Measurements from ENCODE around the gene NDNF. TPM values are rescaled to one million over a fixed set of nuclear protein-coding genes. Genes with fewer than 3 reads are reported as not detected.

NDNF gene
- total RNA-seq, 5 donors from 2014 or later (not counting 1 experiment from before 2014, with no cell fraction given) = 0.36 to 0.47 (median 0.41) TPM; not detected in 2

- POLR2A ChIA-PET = interaction anchor here in 1 of 2 donors (0.6 kb wide), 1 partner anchor 166 kb away, joined by 3 read pairs; no protein-coding TSS in a partner anchor
- Histone ChIP-seq H3K27me3 (replicated peaks in 1 of 2; ENCODE audit: control insufficient read depth in 2 of 2, extremely low read depth in 1 of 2, insufficient read depth in 2 of 2, low read length in 1 of 2) (no peaks in the 10 kb centered on the region), H3K9me3 (no peaks in the 10 kb centered on the region), H3K4me1 (ENCODE audit: control insufficient read depth in 1 of 2, extremely low read depth in 1 of 2, insufficient read depth in 2 of 2, low read length in 2 of 2) (peaks cover 0 to 2% of the 10 kb centered on the region in 2 experiments), H3K36me3 (ENCODE audit: control insufficient read depth in 2 of 2, extremely low read depth in 1 of 2, insufficient read depth in 1 of 2, low read length in 1 of 2) (no peaks in the 10 kb centered on the region), H3K27ac (ENCODE audit: low read length) (no peak overlapping the region), H3K4me3 (ENCODE audit: control insufficient read depth in 1 of 2, extremely low read depth in 1 of 2, low read length in 1 of 2) (no peak overlapping the region)
- Mint-ChIP-seq H3K4me1 (peaks cover 0 to 6% (median 0%) of the 10 kb centered on the region in 3 donors), H3K4me3 (no peak overlapping the region), H3K27ac (no peak overlapping the region), H3K9me3 (no peaks in the 10 kb centered on the region), H3K27me3 (no peaks in the 10 kb centered on the region), H3K36me3 (no peaks in the 10 kb centered on the region)
- ATAC-seq (replicated peaks in 1 of 4) (no peak), DNase-seq (no peak)
- WGBS (ENCODE audit: insufficient coverage) = no CpG with 5 or more reads among the region's 3 CpGs
- CTCF ChIA-PET = interaction anchor here in 1 of 2 donors (0.7 to 1.2 kb wide), 4 partner anchors 13 to 960 kb away, joined by 3 read pairs; no protein-coding TSS in a partner anchor
These were observed 38.3 kb downstream of the NDNF start for GRCh38 chr4:121034017-121034416.

GRCh38 chr4:121030711-121031110 lies 41.6 kb downstream of the NDNF start:
- Histone ChIP-seq H3K27ac (ENCODE audit: low read length) (no peak overlapping the region), H3K36me3 (ENCODE audit: control insufficient read depth in 2 of 2, extremely low read depth in 1 of 2, insufficient read depth in 1 of 2, low read length in 1 of 2) (no peaks in the 10 kb centered on the region), H3K9me3 (no peaks in the 10 kb centered on the region), H3K4me3 (ENCODE audit: control insufficient read depth in 1 of 2, extremely low read depth in 1 of 2, low read length in 1 of 2) (no peak overlapping the region), H3K27me3 (replicated peaks in 1 of 2; ENCODE audit: control insufficient read depth in 2 of 2, extremely low read depth in 1 of 2, insufficient read depth in 2 of 2, low read length in 1 of 2) (no peaks in the 10 kb centered on the region), H3K4me1 (ENCODE audit: control insufficient read depth in 1 of 2, extremely low read depth in 1 of 2, insufficient read depth in 2 of 2, low read length in 2 of 2) (no peaks in the 10 kb centered on the region)
- CTCF ChIA-PET = interaction anchor here in 1 of 2 donors (0.5 kb wide), 1 partner anchor 134 kb away, joined by 3 read pairs; no protein-coding TSS in a partner anchor
- no peak overlapping the region for H3K27ac Mint-ChIP-seq
- no peaks in the 10 kb centered on the region for H3K4me1 Mint-ChIP-seq
- H3K36me3 Mint-ChIP-seq = no peaks in the 10 kb centered on the region
- ATAC-seq (replicated peaks in 1 of 4) (no peak), DNase-seq (no peak)
- H3K4me3 Mint-ChIP-seq = no peak overlapping the region
- 100% methylated on average over 1 of the region's 2 CpGs for WGBS (ENCODE audit: insufficient coverage)
- peaks cover 0 to 3% of the 10 kb centered on the region in 2 donors for H3K27me3 Mint-ChIP-seq
- POLR2A ChIA-PET = no interaction called here
- peaks cover 0 to 7% (median 0%) of the 10 kb centered on the region in 3 donors for H3K9me3 Mint-ChIP-seq

GRCh38 chr4:121030131-121030530 lies 42.2 kb downstream of the NDNF start:
- Mint-ChIP-seq H3K36me3 (no peaks in the 10 kb centered on the region), H3K4me1 (no peaks in the 10 kb centered on the region), H3K27ac (no peak overlapping the region), H3K27me3 (peaks cover 0 to 5% of the 10 kb centered on the region in 2 donors), H3K9me3 (peaks cover 0 to 7% (median 0%) of the 10 kb centered on the region in 3 donors), H3K4me3 (no peak overlapping the region)
- H3K9me3 ChIP-seq = no peaks in the 10 kb centered on the region
- H3K36me3 ChIP-seq (ENCODE audit: control insufficient read depth in 2 of 2, extremely low read depth in 1 of 2, insufficient read depth in 1 of 2, low read length in 1 of 2) = no peaks in the 10 kb centered on the region
- no peaks in the 10 kb centered on the region for H3K27me3 ChIP-seq (replicated peaks in 1 of 2; ENCODE audit: control insufficient read depth in 2 of 2, extremely low read depth in 1 of 2, insufficient read depth in 2 of 2, low read length in 1 of 2)
- POLR2A ChIA-PET = no interaction called here
- DNase-seq (no peak), ATAC-seq (replicated peaks in 1 of 4) (no peak)
- CTCF ChIA-PET = interaction anchor here in 1 of 2 donors (0.5 kb wide), 1 partner anchor 133 kb away, joined by 3 read pairs; no protein-coding TSS in a partner anchor
- H3K27ac ChIP-seq (ENCODE audit: low read length) = no peak overlapping the region
- no peak overlapping the region for H3K4me3 ChIP-seq (ENCODE audit: control insufficient read depth in 1 of 2, extremely low read depth in 1 of 2, low read length in 1 of 2)
- H3K4me1 ChIP-seq (ENCODE audit: control insufficient read depth in 1 of 2, extremely low read depth in 1 of 2, insufficient read depth in 2 of 2, low read length in 2 of 2) = no peaks in the 10 kb centered on the region

- POLR2A ChIA-PET = no interaction called here
- Histone ChIP-seq H3K9me3 (no peaks in the 10 kb centered on the region), H3K4me1 (ENCODE audit: control insufficient read depth in 1 of 2, extremely low read depth in 1 of 2, insufficient read depth in 2 of 2, low read length in 2 of 2) (no peaks in the 10 kb centered on the region), H3K27me3 (replicated peaks in 1 of 2; ENCODE audit: control insufficient read depth in 2 of 2, extremely low read depth in 1 of 2, insufficient read depth in 2 of 2, low read length in 1 of 2) (no peaks in the 10 kb centered on the region), H3K36me3 (ENCODE audit: control insufficient read depth in 2 of 2, extremely low read depth in 1 of 2, insufficient read depth in 1 of 2, low read length in 1 of 2) (no peaks in the 10 kb centered on the region), H3K4me3 (ENCODE audit: control insufficient read depth in 1 of 2, extremely low read depth in 1 of 2, low read length in 1 of 2) (no peak overlapping the region), H3K27ac (ENCODE audit: low read length) (no peak overlapping the region)
- peaks cover 0 to 7% (median 0%) of the 10 kb centered on the region in 3 donors for H3K9me3 Mint-ChIP-seq
- DNase-seq (no peak), ATAC-seq (replicated peaks in 1 of 4) (no peak)
- H3K36me3 Mint-ChIP-seq = no peaks in the 10 kb centered on the region
- no peak overlapping the region for H3K4me3 Mint-ChIP-seq
- no peak overlapping the region for H3K27ac Mint-ChIP-seq
- H3K4me1 Mint-ChIP-seq = no peaks in the 10 kb centered on the region
- CTCF ChIA-PET = interaction anchor here in 1 of 2 donors (0.6 kb wide), 1 partner anchor 116 kb away, joined by 3 read pairs; no protein-coding TSS in a partner anchor
- peaks cover 9 to 22% of the 10 kb centered on the region in 2 donors for H3K27me3 Mint-ChIP-seq
- no CpG with 5 or more reads among the region's 2 CpGs for WGBS (ENCODE audit: insufficient coverage)
These were observed 46.3 kb downstream of the NDNF start for GRCh38 chr4:121026034-121026433.

GRCh38 chr4:121025540-121025939 lies 46.8 kb downstream of the NDNF start:
- DNase-seq (no peak), ATAC-seq (replicated peaks in 1 of 4) (no peak)
- no peaks in the 10 kb centered on the region for H3K4me1 ChIP-seq (ENCODE audit: control insufficient read depth in 1 of 2, extremely low read depth in 1 of 2, insufficient read depth in 2 of 2, low read length in 2 of 2)
- H3K36me3 ChIP-seq (ENCODE audit: control insufficient read depth in 2 of 2, extremely low read depth in 1 of 2, insufficient read depth in 1 of 2, low read length in 1 of 2) = no peaks in the 10 kb centered on the region
- ChIA-PET CTCF (no interaction called here), POLR2A (no interaction called here)
- H3K27me3 ChIP-seq (replicated peaks in 1 of 2; ENCODE audit: control insufficient read depth in 2 of 2, extremely low read depth in 1 of 2, insufficient read depth in 2 of 2, low read length in 1 of 2) = no peaks in the 10 kb centered on the region
- Mint-ChIP-seq H3K27me3 (peaks cover 9 to 23% of the 10 kb centered on the region in 2 donors), H3K4me3 (no peak overlapping the region), H3K27ac (no peak overlapping the region), H3K36me3 (no peaks in the 10 kb centered on the region), H3K9me3 (peaks cover 0 to 7% (median 0%) of the 10 kb centered on the region in 3 donors), H3K4me1 (no peaks in the 10 kb centered on the region)
- WGBS (ENCODE audit: insufficient coverage) = no CpG with 5 or more reads among the region's 3 CpGs
- H3K9me3 ChIP-seq = no peaks in the 10 kb centered on the region
- H3K4me3 ChIP-seq (ENCODE audit: control insufficient read depth in 1 of 2, extremely low read depth in 1 of 2, low read length in 1 of 2) = no peak overlapping the region
- H3K27ac ChIP-seq (ENCODE audit: low read length) = no peak overlapping the region

GRCh38 chr4:121018543-121018942 lies 53.8 kb downstream of the NDNF start:
- Mint-ChIP-seq H3K27ac (no peak overlapping the region), H3K9me3 (no peaks in the 10 kb centered on the region), H3K36me3 (no peaks in the 10 kb centered on the region), H3K4me3 (no peak overlapping the region), H3K4me1 (peaks cover 8 to 17% (median 17%) of the 10 kb centered on the region in 3 donors), H3K27me3 (peaks cover 9 to 15% of the 10 kb centered on the region in 2 donors)
- ATAC-seq (replicated peaks in 1 of 4) = no peak
- no CpG with 5 or more reads among the region's 1 CpG for WGBS (ENCODE audit: insufficient coverage)
- Histone ChIP-seq H3K4me1 (ENCODE audit: control insufficient read depth in 1 of 2, extremely low read depth in 1 of 2, insufficient read depth in 2 of 2, low read length in 2 of 2) (peaks cover 0 to 5% of the 10 kb centered on the region in 2 experiments), H3K27ac (ENCODE audit: low read length) (no peak overlapping the region), H3K4me3 (ENCODE audit: control insufficient read depth in 1 of 2, extremely low read depth in 1 of 2, low read length in 1 of 2) (no peak overlapping the region), H3K27me3 (replicated peaks in 1 of 2; ENCODE audit: control insufficient read depth in 2 of 2, extremely low read depth in 1 of 2, insufficient read depth in 2 of 2, low read length in 1 of 2) (no peaks in the 10 kb centered on the region), H3K36me3 (ENCODE audit: control insufficient read depth in 2 of 2, extremely low read depth in 1 of 2, insufficient read depth in 1 of 2, low read length in 1 of 2) (no peaks in the 10 kb centered on the region), H3K9me3 (no peaks in the 10 kb centered on the region)
- DNase-seq = no peak
- ChIA-PET POLR2A (no interaction called here), CTCF (no interaction called here)

Measured in T-cell (primary cell).